Daoy (cell line): ENCODE results near the gene NTMT2. TPM values are rescaled to one million over a fixed set of nuclear protein-coding genes. Genes with fewer than 3 reads are reported as not detected.
A peak's percentile ranks its signal among the peaks of the same experiment; 100 is the strongest.
"Not testable (repeated sequence)": the region's sequence is repeated elsewhere in the genome, so short reads cannot be mapped to it uniquely, and the experiment has no call there.

Experiments used
- DNase-seq: peaks from one replicate; pipeline ENCODE4 v3.0.0-alpha.2; 2015; ENCODE audit warnings: low read depth
- total RNA-seq: library from RNA; depleted of rRNA; stranded (reverse); fragments of >200 nt; shearing (Covaris generic); gene quantifications from 2 replicates; pipeline ENCODE4 v1.2.3, GENCODE V29; 2014

Gene NTMT2
- total RNA-seq, 1 experiment from 2014 or later = not detected

DNA sequence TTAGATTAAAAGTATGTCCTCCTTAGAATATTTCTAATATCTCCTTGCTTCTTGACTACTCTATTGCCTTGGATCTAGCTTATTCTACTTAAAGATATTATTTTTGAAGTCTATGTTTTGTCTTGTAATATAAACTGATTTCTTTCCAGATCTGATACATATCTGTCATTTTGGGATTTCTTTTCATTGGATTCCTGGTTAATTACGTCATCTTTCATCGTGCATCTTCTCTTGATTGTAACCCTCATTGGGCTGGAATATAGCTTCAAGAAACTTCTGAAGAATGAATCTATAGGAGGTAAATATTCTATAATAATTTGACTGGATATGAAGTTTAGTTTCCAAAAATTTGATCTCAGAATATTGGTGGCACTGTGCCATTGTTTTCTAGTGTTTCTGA, 12.1 kb downstream of the NTMT2 start:
- no peak for DNase-seq

DNA sequence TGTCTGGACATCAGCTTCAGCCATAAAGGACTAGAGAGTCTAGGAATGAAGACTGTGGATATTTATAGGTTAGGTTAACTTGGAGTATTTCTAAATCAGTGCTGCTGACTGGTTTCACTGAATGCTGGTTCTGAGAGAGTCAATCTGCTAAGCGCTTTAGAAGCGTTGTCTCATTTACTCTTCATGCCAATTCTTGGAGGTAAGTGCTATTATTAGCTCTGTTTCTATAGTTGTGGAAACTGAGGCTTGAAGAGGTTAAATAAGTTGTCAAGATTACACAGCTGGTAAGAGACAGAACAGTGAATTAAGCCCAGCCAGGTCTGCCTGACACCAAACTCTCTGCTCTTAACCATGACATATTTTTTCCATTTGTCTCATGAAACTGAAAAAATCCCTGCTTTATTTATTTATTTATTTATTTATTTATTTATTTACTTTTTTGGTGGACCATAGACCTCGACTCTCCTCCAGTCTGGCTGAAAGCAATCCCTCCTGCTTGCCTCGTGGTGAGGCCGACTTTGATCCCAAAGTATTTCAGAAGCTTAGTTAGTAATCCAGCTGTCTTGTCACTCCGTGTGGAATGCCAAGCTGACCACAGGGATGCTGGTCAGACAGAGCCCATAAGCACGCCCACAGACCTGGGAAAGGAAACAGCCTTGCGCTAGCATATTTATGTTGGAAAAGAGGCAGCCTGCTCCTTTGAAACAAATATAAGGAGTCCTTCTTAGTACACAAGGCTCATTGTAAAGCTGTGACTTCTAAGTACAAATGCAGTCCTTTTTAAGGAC, 16.9 kb downstream of the NTMT2 start:
- DNase-seq = peak; percentile 92

GRCh38 chr1:170164103-170164763, 18.5 kb downstream of the NTMT2 start:
- no peak for DNase-seq

DNA sequence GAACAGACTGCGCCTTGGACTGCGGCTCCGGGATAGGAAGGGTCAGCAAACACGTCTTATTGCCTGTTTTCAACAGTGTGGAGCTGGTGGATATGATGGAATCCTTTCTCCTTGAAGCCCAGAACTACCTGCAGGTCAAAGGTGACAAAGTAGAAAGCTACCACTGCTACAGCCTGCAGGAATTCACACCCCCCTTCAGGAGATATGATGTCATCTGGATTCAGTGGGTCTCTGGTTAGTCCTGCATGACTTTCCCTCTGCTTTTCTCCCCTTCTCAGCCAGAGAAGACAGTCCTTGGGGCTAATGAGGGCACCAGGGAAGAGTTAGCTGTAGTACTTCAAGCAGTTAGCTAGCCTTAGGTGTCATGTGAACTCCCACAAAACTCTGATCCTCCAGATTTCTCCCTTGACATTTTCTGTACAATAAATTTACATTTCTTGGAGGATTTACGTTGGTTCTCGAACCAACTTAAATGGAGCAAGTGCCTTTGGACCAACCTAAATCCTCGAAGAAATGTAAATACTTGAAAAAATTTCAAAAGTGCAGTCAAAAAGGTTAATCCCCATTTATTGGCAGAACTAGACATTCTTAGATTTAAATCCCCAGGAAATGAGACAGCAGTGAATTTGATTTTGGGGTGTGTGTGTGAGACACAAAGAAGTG, 20.9 kb downstream of the NTMT2 start:
- no peak for DNase-seq

- DNase-seq = peak; percentile 18
Observed at GRCh38 chr1:170168265-170168664, 22.5 kb downstream of the NTMT2 start.

- not testable (repeated sequence) for DNase-seq
Observed at GRCh38 chr1:170170513-170170912, 24.8 kb downstream of the NTMT2 start.

- peak; percentile 29 for DNase-seq
Observed at GRCh38 chr1:170174395-170174794, 28.6 kb downstream of the NTMT2 start.

- DNase-seq = no peak
Observed at GRCh38 chr1:170175041-170175440, 29.3 kb downstream of the NTMT2 start.

DNA sequence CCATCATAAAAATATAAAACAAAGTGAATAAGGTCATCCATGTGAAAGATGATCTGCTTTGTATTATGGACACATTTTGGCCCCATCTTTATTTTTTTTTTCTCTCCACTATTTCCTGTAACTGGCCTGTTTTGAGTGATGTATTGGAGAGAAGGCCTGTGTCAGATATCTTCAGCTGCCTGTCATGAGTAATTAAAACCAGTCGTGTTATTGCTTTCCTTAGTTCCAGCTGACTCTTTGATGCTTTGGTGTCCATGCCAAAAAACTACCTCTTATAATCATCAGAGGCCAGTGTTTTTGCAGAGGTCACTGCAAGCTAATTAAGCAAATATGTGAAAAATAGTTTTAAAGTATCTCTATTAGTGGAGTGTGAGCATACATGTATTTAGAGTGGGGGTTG, 29.7 kb downstream of the NTMT2 start:
- DNase-seq = no peak

DNA sequence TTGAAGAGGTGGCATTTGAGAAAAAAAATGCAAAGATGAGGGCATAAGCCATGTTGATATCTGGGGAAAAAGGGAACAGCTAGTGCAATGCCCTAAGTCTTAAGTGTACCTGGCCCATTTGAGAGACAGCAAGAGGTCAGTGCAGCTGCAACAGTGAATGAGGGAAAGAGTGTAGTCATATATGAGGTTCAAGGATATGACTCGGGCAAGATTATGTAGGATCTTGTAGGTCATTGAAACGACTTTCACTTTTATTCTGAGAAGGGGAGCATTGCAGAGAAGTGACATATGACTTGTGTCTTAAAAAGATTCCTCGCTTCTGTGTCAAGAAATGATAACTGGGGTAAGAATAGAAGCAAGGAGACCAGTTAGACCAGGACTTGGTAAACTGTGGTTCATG, 31.0 kb downstream of the NTMT2 start:
- no peak for DNase-seq

GRCh38 chr1:170182442-170182841, 36.7 kb downstream of the NTMT2 start:
- DNase-seq = no peak

- no peak for DNase-seq
Observed at GRCh38 chr1:170192546-170192945, 46.8 kb downstream of the NTMT2 start.

DNA sequence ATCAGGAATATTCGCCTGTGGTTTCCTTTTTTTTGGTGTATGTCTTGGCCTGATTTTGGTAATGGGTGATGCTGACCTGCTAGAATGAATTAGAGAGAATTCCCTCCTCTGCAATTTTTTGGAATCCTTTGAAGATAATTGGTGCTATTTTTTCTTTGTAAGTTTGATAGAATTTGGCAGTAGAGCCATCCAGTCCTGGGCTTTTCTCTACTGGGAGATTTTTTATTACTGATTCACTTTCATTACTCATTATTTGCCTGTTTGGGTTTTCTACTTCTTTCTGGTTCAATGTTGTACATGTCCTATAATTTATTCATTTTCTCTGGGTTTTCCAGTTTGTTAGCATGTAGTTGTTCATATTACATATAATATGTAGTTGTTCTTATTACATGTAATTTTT, 48.7 kb downstream of the NTMT2 start:
- no peak for DNase-seq

GRCh38 chr1:170196490-170197236, 50.9 kb downstream of the NTMT2 start:
- DNase-seq = no peak

DNA sequence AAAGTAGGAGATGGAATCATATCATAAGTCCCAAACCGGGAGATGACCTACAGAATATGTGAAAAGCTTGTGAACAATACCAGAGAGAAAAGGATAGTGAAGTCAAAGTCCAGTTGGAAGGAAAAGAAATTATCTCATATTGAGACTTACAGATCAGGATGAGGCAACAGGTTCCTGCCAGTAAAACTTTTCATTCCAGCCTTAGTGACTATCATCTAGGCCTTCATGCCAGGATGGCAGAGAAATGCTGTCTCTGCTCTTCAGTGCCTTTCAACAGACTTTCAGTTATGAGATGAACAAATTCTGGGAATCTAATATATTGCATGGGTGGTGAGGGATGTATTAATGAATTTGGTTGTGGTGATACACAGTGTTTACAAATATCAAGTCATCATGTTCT, 52.3 kb downstream of the NTMT2 start:
- DNase-seq = no peak

DNA sequence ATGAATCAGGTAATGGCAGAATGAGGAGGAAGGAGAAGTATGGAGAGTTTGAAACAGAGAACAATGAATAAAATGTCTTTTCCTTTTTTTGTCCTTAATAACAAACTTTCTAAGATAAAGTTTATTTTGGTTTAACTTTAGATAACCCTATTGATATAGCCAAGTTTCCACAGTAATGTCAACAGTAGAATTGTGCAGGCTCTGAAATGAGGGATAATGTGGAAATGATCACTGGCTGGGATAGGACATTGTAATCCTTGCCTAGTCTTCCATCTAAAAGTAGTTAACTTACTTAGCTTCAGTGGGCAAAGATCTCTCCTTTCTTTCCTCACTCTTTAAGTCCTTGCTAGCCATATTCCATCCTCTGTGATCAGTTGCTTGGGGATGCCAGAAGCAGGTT, 52.8 kb downstream of the NTMT2 start:
- DNase-seq = no peak

DNA sequence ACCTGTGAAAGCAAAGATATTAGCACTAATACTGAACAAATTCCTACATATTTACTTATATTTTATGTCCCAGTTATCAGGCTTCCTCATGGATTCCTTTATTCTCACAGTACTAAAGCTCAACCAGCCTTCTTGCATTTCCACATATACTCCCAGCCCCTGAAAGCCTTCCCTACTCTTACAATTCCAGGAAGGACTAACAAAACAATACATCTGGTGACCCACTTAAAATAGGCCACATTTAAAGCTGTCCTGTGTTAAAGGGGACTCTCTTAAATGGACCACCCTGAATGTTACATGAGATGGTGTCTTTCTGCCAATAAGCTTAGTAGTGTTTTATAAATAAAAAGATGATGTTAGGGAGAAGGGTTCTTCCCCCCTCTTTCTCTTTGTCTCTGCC, 54.4 kb downstream of the NTMT2 start:
- no peak for DNase-seq

- DNase-seq = no peak
Observed at GRCh38 chr1:170200621-170201397, 55.0 kb downstream of the NTMT2 start.

GRCh38 chr1:170203693-170204092, 57.9 kb downstream of the NTMT2 start:
- DNase-seq = no peak

- DNase-seq = no peak
Observed at GRCh38 chr1:170204121-170204520, 58.4 kb downstream of the NTMT2 start.

GRCh38 chr1:170205301-170205700, 59.5 kb downstream of the NTMT2 start:
- no peak for DNase-seq
